Natural killer cell (primary cell): ENCODE results near the gene URB1. TPM values are rescaled to one million over a fixed set of nuclear protein-coding genes. Genes with fewer than 3 reads are reported as not detected.

Source experiments
- ATAC-seq, 3 donors: fragments of 150-1000 bp in 2 of 3; fragments of 200-7000 bp in 1 of 3; cut with Tn5 transposase; 1 replicate in 1 of 3; 2 replicates in 2 of 3; pipeline ENCODE4 v1.10.0; 2021; ENCODE audit warnings: mild to moderate bottlenecking in 2 of 3, moderate library complexity in 2 of 3
- DNase-seq, 2 donors: peaks; one replicate each; pipeline versions ENCODE4 v3.0.0 to v3.0.0-alpha.2; 2013 to 2021; ENCODE audit warnings: mixed read lengths in 1 of 2
- H3K27ac ChIP-seq: one replicate; pipeline ENCODE4 v1.5.1; 2013; ENCODE audit warnings: mild to moderate bottlenecking, low read length
- H3K27me3 ChIP-seq: one replicate; pipeline ENCODE4 v1.6.1; 2013; ENCODE audit warnings: low read length; ENCODE audit not compliant: control insufficient read depth, insufficient read depth
- H3K36me3 ChIP-seq: one replicate; pipeline ENCODE4 v1.6.1; 2013; ENCODE audit warnings: low read length; ENCODE audit not compliant: control insufficient read depth, insufficient read depth
- H3K4me1 ChIP-seq: one replicate; pipeline ENCODE4 v1.6.1; 2013; ENCODE audit warnings: low read length; ENCODE audit not compliant: control insufficient read depth, insufficient read depth
- H3K4me3 ChIP-seq: one replicate; pipeline ENCODE4 v1.5.1; 2013; ENCODE audit warnings: low read length
- H3K9me3 ChIP-seq: one replicate; pipeline ENCODE4 v1.6.1; 2013; ENCODE audit warnings: low read length; ENCODE audit not compliant: control insufficient read depth, insufficient read depth
- H3K27ac Mint-ChIP-seq, 2 donors: one replicate each; pipeline ENCODE4 v1.8.0; 2022; ENCODE audit warnings: mild to moderate bottlenecking in 2 of 2, mixed read lengths in 2 of 2, moderate library complexity in 1 of 2
- H3K27me3 Mint-ChIP-seq, 2 donors: one replicate each; pipeline ENCODE4 v1.8.0; 2022; ENCODE audit warnings: low read depth in 2 of 2, mixed read lengths in 2 of 2
- H3K36me3 Mint-ChIP-seq: one replicate; pipeline ENCODE4 v1.8.0; 2022; ENCODE audit warnings: mixed read lengths
- H3K4me1 Mint-ChIP-seq, 2 donors: one replicate each; pipeline ENCODE4 v1.8.0; 2022; ENCODE audit warnings: mixed read lengths in 2 of 2
- H3K4me3 Mint-ChIP-seq: one replicate; pipeline ENCODE4 v1.8.0; 2022; ENCODE audit warnings: mild to moderate bottlenecking, moderate library complexity, mixed read lengths
- H3K9me3 Mint-ChIP-seq, 2 donors: one replicate each; pipeline ENCODE4 v1.8.0; 2022; ENCODE audit warnings: mixed read lengths in 2 of 2
- CTCF ChIP-seq: fragments of 200-600 bp; IDR thresholded peaks from one replicate; pipeline ENCODE4 v1.8.0; 2022; ENCODE audit warnings: antibody characterized with exemption
- WGBS: methylation state at CpG from one replicate; pipeline ENCODE4 v1.1.7; 2013; ENCODE audit warnings: missing lambda C conversion rate; ENCODE audit not compliant: insufficient coverage; 5-methylcytosine and 5-hydroxymethylcytosine counted together
- intact Hi-C: fragments of 100-400 bp; cut with micrococcal nuclease; formaldehyde crosslinking; loops from one replicate; pipeline ENCODE4 v1.14.2; 2022
- total RNA-seq, 4 donors: library from RNA; stranded (reverse); fragments of 120-200 nt in 1 of 4; gene quantifications; one replicate each; pipeline versions ENCODE4 v1.2.3 to v1.2.4, GENCODE V29; 2013 to 2022

URB1 gene
- total RNA-seq, 3 donors from 2014 or later (not counting 1 experiment from before 2014, with no cell fraction given): 6.1 to 7.8 (median 7.5) TPM

GRCh38 chr21:32298148-32298559 lies 94.7 kb downstream of the URB1 start:
- no peaks in the 10 kb centered on the region for H3K9me3 Mint-ChIP-seq
- intact Hi-C loops: no loop called here
- WGBS: 96% methylated on average over 6 of the region's 6 CpGs

GRCh38 chr21:32297449-32297848 lies 95.4 kb downstream of the URB1 start:
- H3K4me1 Mint-ChIP-seq: no peaks in the 10 kb centered on the region
- ATAC-seq (no peak), DNase-seq (no peak)
- no peak for TF ChIP-seq CTCF
- H3K27me3 Mint-ChIP-seq: no peaks in the 10 kb centered on the region
- H3K36me3 ChIP-seq: no peaks in the 10 kb centered on the region
- no peak overlapping the region for H3K4me3 Mint-ChIP-seq
- WGBS: 99% methylated on average over 7 of the region's 7 CpGs
- no peaks in the 10 kb centered on the region for H3K4me1 ChIP-seq
- H3K27ac Mint-ChIP-seq: no peak overlapping the region
- H3K27me3 ChIP-seq: no peaks in the 10 kb centered on the region
- H3K27ac ChIP-seq: no peak overlapping the region
- intact Hi-C loops: no loop called here
- H3K4me3 ChIP-seq: no peak overlapping the region
- H3K9me3 ChIP-seq: no peaks in the 10 kb centered on the region
- no peaks in the 10 kb centered on the region for H3K36me3 Mint-ChIP-seq
- H3K9me3 Mint-ChIP-seq: no peaks in the 10 kb centered on the region

More at GRCh38 chr21:32298148-32298559, 94.7 kb downstream of the URB1 start:
- no peak overlapping the region for H3K4me3 ChIP-seq
- no peaks in the 10 kb centered on the region for H3K9me3 ChIP-seq
- H3K4me1 Mint-ChIP-seq: no peaks in the 10 kb centered on the region
- H3K27me3 ChIP-seq: no peaks in the 10 kb centered on the region
- H3K27me3 Mint-ChIP-seq: no peaks in the 10 kb centered on the region
- ATAC-seq (no peak), DNase-seq (no peak)
- no peak overlapping the region for H3K27ac ChIP-seq
- TF ChIP-seq CTCF: no peak
- H3K36me3 ChIP-seq: no peaks in the 10 kb centered on the region
- H3K4me1 ChIP-seq: no peaks in the 10 kb centered on the region
- H3K27ac Mint-ChIP-seq: no peak overlapping the region
- no peaks in the 10 kb centered on the region for H3K36me3 Mint-ChIP-seq
- H3K4me3 Mint-ChIP-seq: no peak overlapping the region

- Histone ChIP-seq H3K4me1 (no peaks in the 10 kb centered on the region), H3K9me3 (no peaks in the 10 kb centered on the region), H3K36me3 (no peaks in the 10 kb centered on the region), H3K4me3 (no peak overlapping the region), H3K27ac (no peak overlapping the region), H3K27me3 (no peaks in the 10 kb centered on the region)
- DNase-seq (no peak), ATAC-seq (no peak)
- no peak overlapping the region for H3K4me3 Mint-ChIP-seq
- H3K27ac Mint-ChIP-seq: no peak overlapping the region
- TF ChIP-seq CTCF: no peak
- H3K36me3 Mint-ChIP-seq: no peaks in the 10 kb centered on the region
- no peaks in the 10 kb centered on the region for H3K27me3 Mint-ChIP-seq
- intact Hi-C loops: no loop called here
- WGBS: 98% methylated on average over 3 of the region's 4 CpGs
- H3K9me3 Mint-ChIP-seq: no peaks in the 10 kb centered on the region
- H3K4me1 Mint-ChIP-seq: peaks cover 1 to 2% of the 10 kb centered on the region in 2 donors
Observed at GRCh38 chr21:32285476-32285875, 107.3 kb downstream of the URB1 start.

GRCh38 chr21:32282992-32283391 lies 109.8 kb downstream of the URB1 start:
- WGBS: 86% methylated on average over 6 of the region's 6 CpGs
- H3K4me3 Mint-ChIP-seq: no peak overlapping the region
- no peaks in the 10 kb centered on the region for H3K27me3 ChIP-seq
- intact Hi-C loops: no loop called here
- TF ChIP-seq CTCF: no peak
- peaks cover 14% of the 10 kb centered on the region for H3K4me1 ChIP-seq
- no peaks in the 10 kb centered on the region for H3K9me3 Mint-ChIP-seq
- H3K4me1 Mint-ChIP-seq: peaks cover 21 to 25% of the 10 kb centered on the region in 2 donors
- H3K4me3 ChIP-seq: no peak overlapping the region
- no peak overlapping the region for H3K27ac ChIP-seq
- H3K9me3 ChIP-seq: no peaks in the 10 kb centered on the region
- ATAC-seq: no peak
- H3K27me3 Mint-ChIP-seq: no peaks in the 10 kb centered on the region
- no peaks in the 10 kb centered on the region for H3K36me3 Mint-ChIP-seq
- H3K36me3 ChIP-seq: no peaks in the 10 kb centered on the region
- H3K27ac Mint-ChIP-seq: no peak overlapping the region
- no peak for DNase-seq
